Measurements from ENCODE around the gene ZNF654. TPM values are rescaled to one million over a fixed set of nuclear protein-coding genes. Genes with fewer than 3 reads are reported as not detected.

ZNF654 gene
- polyA plus RNA-seq, 1 donor from 2014 or later = 20.4 TPM

- H3K27ac ChIP-seq (ENCODE audit: low read length) = no peak overlapping the region
- H2AFZ ChIP-seq (ENCODE audit: low read depth, low read length) = no peak overlapping the region
- peaks cover 3% of the 10 kb centered on the region for H3K79me2 ChIP-seq (replicated peaks; ENCODE audit: insufficient read depth, low read length)
- H4K20me1 ChIP-seq (ENCODE audit: insufficient read depth) = no peaks in the 10 kb centered on the region
- H3K9me2 ChIP-seq (ENCODE audit: insufficient read depth, low read length) = no peaks in the 10 kb centered on the region
- TF ChIP-seq REST (IDR thresholded peaks at IDR 0.05; ENCODE audit: borderline replicate concordance) (no peak), CTCF (IDR thresholded peaks at IDR 0.05; ENCODE audit: poor library complexity, severe bottlenecking) (no peak), SMC3 (conservative IDR thresholded peaks at IDR 0.05; ENCODE audit: poor library complexity) (no peak), RAD21 (conservative IDR thresholded peaks at IDR 0.05) (no peak), POLR2AphosphoS5 (IDR thresholded peaks at IDR 0.05) (no peak)
- H3K4me2 ChIP-seq (ENCODE audit: low read length) = no peak overlapping the region
- H3K27me3 ChIP-seq (ENCODE audit: insufficient read depth, low read depth, low read length) = no peaks in the 10 kb centered on the region
- no peak overlapping the region for H3K4me3 ChIP-seq (ENCODE audit: low read length)
- H3F3A ChIP-seq (ENCODE audit: insufficient read depth, low read length, poor library complexity, severe bottlenecking) = no peaks in the 10 kb centered on the region
- no peaks in the 10 kb centered on the region for H3K9me3 ChIP-seq (ENCODE audit: low read length)
- no peak overlapping the region for H3K9ac ChIP-seq (ENCODE audit: low read length)
- no peaks in the 10 kb centered on the region for H3K36me3 ChIP-seq (ENCODE audit: insufficient read depth, low read length)
Measured at GRCh38 chr3:88092270-88092669, 33.2 kb downstream of the ZNF654 start.

GRCh38 chr3:88093266-88093665, 34.2 kb downstream of the ZNF654 start:
- Histone ChIP-seq H3K27me3 (ENCODE audit: insufficient read depth, low read depth, low read length) (no peaks in the 10 kb centered on the region), H2AFZ (ENCODE audit: low read depth, low read length) (no peak overlapping the region), H4K20me1 (ENCODE audit: insufficient read depth) (no peaks in the 10 kb centered on the region), H3F3A (ENCODE audit: insufficient read depth, low read length, poor library complexity, severe bottlenecking) (no peaks in the 10 kb centered on the region), H3K9me2 (ENCODE audit: insufficient read depth, low read length) (no peaks in the 10 kb centered on the region), H3K36me3 (ENCODE audit: insufficient read depth, low read length) (no peaks in the 10 kb centered on the region), H3K79me2 (replicated peaks; ENCODE audit: insufficient read depth, low read length) (peaks cover 3% of the 10 kb centered on the region), H3K4me2 (ENCODE audit: low read length) (no peak overlapping the region), H3K9me3 (ENCODE audit: low read length) (no peaks in the 10 kb centered on the region), H3K9ac (ENCODE audit: low read length) (no peak overlapping the region), H3K4me3 (ENCODE audit: low read length) (no peak overlapping the region), H3K27ac (ENCODE audit: low read length) (no peak overlapping the region)
- TF ChIP-seq TAF1 (IDR thresholded peaks at IDR 0.05; ENCODE audit: low read depth) (no peak), CTCF (IDR thresholded peaks at IDR 0.05; ENCODE audit: poor library complexity, severe bottlenecking) (no peak), RAD21 (conservative IDR thresholded peaks at IDR 0.05) (no peak), MXI1 (conservative IDR thresholded peaks at IDR 0.05; ENCODE audit: poor library complexity, severe bottlenecking) (no peak), EP300 (conservative IDR thresholded peaks at IDR 0.05; ENCODE audit: poor library complexity, severe bottlenecking) (no peak), REST (IDR thresholded peaks at IDR 0.05; ENCODE audit: borderline replicate concordance) (no peak), SMC3 (conservative IDR thresholded peaks at IDR 0.05; ENCODE audit: poor library complexity) (no peak), POLR2AphosphoS5 (IDR thresholded peaks at IDR 0.05) (no peak), EZH2 (IDR thresholded peaks at IDR 0.05; ENCODE audit: borderline replicate concordance, insufficient read depth, low read length, poor library complexity, severe bottlenecking) (no peak)
